CD4-positive, alpha-beta T cell treated with Interleukin-4 for 1 hour (primary cell): ENCODE results near the gene PDLIM3.
"Not testable (repeated sequence)": the region's sequence is repeated elsewhere in the genome, so short reads cannot be mapped to it uniquely, and the experiment has no call there.

Experiments
- DNase-seq, 2 donors: peaks; one replicate each; pipeline ENCODE4 v3.0.0-alpha.2; 2020 to 2022

The PDLIM3 gene

DNA sequence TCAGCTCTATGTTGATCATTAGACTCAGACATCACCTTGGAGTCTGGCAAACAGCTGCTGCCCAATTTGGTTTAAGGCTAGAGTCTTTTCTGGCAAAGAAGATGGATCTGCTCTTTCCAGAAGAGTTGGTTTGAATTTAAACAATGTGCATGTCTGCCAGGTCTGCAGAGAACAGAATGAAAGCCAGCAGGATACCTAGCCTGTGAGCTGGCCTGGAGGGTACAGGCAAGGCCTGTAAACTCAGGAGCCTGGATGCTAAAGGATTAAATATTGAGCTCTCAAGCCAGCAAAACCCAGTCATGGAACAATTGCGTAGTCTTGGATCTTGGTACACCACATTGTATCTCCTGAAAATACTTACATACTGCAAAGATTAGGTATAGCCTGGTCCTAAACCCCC, 15.6 kb upstream of the PDLIM3 start:
- DNase-seq = no peak

GRCh38 chr4:185549095-185549639, 13.9 kb upstream of the PDLIM3 start:
- no peak for DNase-seq

GRCh38 chr4:185548587-185548986, 13.3 kb upstream of the PDLIM3 start:
- no peak for DNase-seq

DNA sequence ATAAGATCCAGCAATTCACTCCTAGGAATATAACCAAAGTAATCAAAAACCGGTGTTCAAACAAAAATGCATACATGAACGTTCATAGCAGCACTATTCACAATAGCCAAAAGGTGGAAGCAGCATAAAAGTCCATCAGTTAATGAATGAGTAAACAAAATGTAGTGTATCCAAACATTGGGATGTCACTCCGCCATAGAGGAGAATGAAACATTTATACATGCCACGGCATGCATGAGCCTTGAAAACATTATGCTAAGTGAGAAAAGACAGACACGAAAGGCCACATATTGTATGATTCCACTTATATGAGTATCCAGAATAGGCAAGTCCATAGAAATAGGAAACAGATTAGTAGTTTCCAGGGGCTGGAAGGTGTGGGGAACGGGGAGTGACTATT, 11.0 kb upstream of the PDLIM3 start:
- no peak for DNase-seq

DNA sequence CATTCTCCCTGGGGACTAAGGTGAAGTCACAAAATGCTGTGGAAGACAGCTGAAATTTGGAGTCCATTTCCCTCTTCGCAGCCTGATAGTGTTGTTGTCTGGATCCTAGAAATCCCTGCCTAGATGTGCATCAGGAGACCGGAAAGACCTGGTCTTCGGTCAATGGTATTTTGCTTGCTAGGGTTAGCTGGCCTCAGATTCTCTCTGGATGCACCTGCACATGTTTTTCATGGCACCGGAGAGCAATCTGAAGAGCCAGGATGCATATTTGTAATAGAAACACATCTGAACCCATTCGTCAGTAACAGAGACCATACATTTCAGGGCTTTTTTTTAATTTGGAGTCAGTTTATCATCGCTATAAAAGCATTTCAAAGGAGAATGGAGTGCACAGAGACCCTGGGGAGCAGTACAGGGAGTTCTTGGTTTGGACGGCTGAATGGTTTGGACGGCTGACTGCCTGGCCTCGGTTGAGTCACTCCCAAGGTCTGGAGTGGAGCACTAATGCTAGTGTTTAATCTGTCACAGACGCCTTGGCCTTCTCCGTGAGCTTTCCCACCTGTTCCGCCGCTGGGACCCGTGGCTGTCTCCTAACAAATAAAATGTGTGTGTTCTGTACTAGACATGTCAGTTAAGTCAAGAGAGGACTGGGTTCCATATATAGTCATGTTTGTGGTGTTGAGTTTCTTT, 7.5 kb upstream of the PDLIM3 start:
- DNase-seq = no peak

DNA sequence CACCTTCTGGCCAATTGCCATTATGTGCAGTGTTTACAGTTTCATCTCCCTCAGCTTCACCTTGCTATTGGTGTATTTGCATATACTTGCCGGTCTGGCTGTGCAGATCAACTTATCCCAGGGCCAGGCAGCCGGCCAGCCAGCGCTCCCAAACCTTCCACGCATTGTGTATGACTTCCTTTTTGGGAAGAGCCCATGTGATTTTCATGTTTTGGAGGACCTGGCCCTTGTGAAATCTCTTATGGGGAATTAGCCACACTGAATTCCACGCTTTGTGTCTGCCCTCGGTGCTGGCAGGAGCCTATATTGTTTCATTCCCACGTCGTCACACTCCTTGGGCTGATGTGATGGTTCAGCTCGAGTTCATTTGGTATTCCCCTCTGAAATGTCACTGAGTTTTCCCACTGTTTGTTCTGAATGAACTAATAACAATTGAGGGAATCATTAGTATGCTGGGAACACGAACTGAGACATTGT, 6.0 kb upstream of the PDLIM3 start:
- DNase-seq = no peak

DNA sequence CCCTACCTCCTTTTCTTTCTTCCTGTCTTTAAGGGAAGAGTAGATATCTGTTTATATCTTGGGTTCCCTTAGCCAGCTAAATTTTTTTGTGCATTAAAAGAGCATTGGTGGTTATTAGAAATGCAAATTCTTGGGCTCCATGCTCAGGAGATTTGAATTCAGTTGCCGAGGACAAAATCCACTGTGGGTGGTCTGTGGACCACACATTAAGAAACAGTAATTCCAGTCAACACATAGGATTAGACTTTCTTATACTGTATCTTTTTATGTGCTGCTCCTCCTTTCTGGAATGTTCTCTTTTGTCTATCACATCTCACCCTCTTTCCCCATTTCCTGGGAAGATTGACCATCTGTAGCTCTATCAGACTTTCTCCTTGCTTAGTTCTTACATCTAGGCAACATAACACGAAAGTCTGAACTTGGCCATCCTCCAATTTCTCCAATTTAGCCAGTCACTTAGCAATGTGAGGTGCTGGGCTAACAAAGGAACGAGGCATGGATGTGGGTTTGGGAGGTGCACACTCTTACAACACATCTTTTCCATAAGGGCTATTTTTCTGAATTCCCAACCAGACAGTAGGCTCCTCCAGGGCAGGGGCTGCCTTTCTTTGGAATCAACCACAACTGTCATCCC, 5.3 kb upstream of the PDLIM3 start:
- DNase-seq = no peak

- DNase-seq = no peak
Observed at GRCh38 chr4:185540040-185540439, 4.7 kb upstream of the PDLIM3 start.

GRCh38 chr4:185538806-185539205, 3.5 kb upstream of the PDLIM3 start:
- no peak for DNase-seq

GRCh38 chr4:185536411-185536709, 1.1 kb upstream of the PDLIM3 start:
- DNase-seq = no peak

DNA sequence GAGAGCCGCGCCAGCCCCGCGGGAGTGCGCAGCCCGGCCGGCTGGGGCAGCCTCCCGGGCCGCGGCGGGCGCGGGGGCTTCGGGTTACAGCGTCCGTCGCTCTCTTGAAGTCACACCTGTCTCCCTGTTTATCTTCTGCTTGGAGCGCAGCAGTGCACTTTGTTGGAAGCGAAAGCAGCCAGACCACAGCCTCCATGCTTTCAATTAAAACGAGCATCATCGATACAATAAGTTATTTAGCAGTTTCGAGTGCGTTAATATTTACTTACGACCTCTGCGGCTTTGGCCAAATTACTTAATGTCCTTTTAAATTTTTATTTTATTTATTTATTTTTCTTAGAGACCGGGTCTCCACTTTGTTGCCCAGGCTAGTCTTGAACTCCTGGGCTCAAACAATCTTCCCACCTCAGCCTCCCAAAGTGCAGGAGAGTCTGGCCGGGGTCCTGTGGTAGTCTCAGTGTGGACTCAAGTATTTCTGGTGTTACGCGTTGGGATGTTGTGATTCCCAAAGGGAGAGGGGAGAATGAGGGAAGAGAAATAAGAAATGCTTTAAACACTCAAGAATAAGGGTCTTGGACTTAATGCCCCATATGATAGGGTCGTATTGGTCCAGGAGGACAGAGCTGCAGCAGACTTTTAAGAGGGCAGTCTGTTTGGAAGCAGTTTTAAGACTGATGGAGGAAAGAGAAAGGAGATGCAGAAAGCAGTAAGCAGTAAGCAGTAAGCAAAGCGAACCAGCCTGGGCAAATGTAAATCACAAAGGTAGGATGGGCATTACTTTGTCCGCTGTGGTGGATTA, 504 bp upstream of the PDLIM3 start:
- no peak for DNase-seq

DNA sequence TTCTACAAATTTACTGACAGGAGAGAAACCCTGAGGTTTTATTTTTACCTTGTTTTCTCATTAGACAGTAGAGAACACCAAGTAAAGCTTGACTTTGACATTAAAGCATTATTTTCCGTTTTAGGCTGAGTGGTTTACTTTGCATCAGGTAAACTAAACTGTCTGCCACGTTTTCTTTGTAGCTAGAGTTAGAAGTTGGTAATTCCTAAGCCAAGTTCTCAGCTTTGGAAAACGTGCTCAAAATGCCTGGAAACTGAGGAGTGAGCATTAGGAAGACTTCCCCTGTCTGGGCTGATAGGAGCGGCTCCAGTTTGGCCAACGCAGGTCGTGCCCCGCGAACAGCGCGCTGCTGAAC, 819 bp downstream of the PDLIM3 start:
- DNase-seq = no peak

DNA sequence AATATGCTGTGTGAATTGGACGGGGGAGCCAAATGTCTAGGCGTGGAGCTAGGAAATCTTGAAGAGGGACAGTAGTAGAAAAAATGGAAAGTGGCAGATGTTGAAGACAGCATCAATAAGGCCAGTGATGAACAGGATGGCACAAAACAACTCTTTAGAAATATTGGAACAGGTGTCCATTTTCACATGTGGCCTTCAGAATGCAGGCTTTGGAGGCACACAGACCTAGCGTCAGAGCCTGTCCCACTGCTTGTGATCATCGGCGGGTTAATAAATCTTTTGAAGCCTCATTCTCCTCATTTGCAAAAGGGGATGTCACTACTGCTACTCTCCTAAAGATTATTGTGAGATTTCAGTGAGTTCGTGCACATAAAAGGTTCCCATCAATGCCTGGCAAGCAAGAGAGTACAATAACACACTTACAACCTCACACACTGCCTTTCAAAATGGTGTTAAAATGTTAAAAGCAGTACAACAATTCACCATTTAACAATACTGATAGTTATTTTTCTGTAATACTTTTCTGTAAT, 2.4 kb downstream of the PDLIM3 start:
- DNase-seq = no peak

- DNase-seq = no peak
Observed at GRCh38 chr4:185532293-185532692, 3.0 kb downstream of the PDLIM3 start.

DNA sequence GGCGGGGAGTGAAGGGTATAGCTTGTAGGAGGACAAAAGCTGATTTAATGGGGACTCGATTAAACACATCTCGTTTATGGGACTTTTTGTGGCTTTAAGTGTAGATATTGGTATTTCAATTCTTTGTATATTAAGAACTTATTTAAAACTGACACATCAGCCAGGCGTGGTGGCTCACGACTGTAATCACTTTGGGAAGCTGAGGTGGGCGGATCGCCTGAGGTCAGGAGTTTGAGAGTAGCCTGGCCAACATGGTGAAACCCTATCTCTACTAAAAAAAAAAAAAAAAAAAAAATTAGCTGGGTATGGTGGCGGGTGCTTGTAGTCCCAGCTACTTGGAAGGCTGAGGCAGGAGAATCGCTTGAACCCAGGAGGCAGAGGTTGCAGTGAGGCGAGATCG, 3.7 kb downstream of the PDLIM3 start:
- not testable (repeated sequence) for DNase-seq

DNA sequence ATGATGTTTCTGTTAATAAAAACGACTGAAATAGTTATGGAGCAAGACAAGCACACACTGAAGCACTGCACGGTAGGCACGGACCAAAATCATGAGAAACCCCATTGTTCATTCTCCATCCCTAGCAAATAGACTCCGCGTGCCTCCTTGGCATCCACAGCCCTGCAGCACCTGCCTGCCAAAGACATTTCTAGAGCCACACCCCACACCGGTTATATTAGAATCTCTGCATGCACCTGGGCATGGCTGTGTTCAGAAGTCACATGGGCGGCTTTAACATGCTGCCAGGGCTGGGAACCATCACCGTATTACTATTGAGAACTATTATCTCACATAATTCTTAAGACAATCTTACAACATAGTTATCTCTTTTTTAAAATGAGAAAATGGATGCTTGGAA, 5.9 kb downstream of the PDLIM3 start:
- DNase-seq = no peak

GRCh38 chr4:185524888-185525863, 10.1 kb downstream of the PDLIM3 start:
- DNase-seq = no peak

GRCh38 chr4:185523862-185524261, 11.4 kb downstream of the PDLIM3 start:
- DNase-seq = no peak

- DNase-seq = no peak
Observed at GRCh38 chr4:185522451-185522850, 12.9 kb downstream of the PDLIM3 start.

- DNase-seq = no peak
Observed at GRCh38 chr4:185520119-185520518, 15.2 kb downstream of the PDLIM3 start.

GRCh38 chr4:185518494-185518893, 16.8 kb downstream of the PDLIM3 start:
- DNase-seq = no peak

DNA sequence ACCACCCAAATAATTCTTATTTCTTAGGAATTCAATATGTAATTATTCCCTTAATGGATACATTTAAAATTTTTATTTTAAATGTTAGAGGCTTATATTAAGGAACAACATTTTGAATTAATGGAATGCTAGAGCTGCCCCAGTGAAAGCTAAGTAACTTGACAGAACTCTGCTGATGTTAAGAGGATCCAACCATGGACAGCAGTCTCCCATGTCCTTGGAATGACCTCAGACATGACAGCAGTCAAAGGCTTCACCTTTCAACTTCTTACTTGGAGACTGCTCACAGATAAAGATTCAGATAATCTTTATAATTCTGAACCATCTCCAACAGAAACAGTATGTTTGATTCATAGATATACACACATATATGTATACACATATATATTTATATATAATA, 17.2 kb downstream of the PDLIM3 start:
- no peak for DNase-seq
